Erythroblast (primary cell): ENCODE measurements around the gene B4GALT7.

Experiments used
- GATA1 ChIP-seq: IDR thresholded peaks from 2 replicates; pipeline ENCODE4 v1.6.1; 2011; ENCODE audit warnings: low read depth, mild to moderate bottlenecking, control low read depth, low read length, moderate library complexity
- POLR2A ChIP-seq: IDR thresholded peaks from 2 replicates; pipeline ENCODE4 v1.6.1; 2011; ENCODE audit warnings: mild to moderate bottlenecking, low read length

GRCh38 chr5:177591690-177592009, 8.3 kb upstream of the B4GALT7 start:
- TF ChIP-seq POLR2A (no peak), GATA1 (no peak)
